Nephron progenitor cell (in vitro differentiated cells): Measurements from ENCODE around the gene PIGR.

Source experiments
- DNase-seq: peaks from one replicate; pipeline ENCODE4 v3.0.0; 2021
- H3K27ac Mint-ChIP-seq: 2 replicates; pipeline ENCODE4 v1.8.0; 2021; ENCODE audit warnings: mild to moderate bottlenecking, moderate library complexity, mixed read lengths
- H3K27me3 Mint-ChIP-seq: 2 replicates; pipeline ENCODE4 v1.8.0; 2021; ENCODE audit warnings: mild to moderate bottlenecking, low read depth, mixed read lengths; ENCODE audit not compliant: poor library complexity
- H3K36me3 Mint-ChIP-seq: 2 replicates; pipeline ENCODE4 v1.8.0; 2021; ENCODE audit warnings: low read depth, mixed read lengths
- H3K4me1 Mint-ChIP-seq: 2 replicates; pipeline ENCODE4 v1.8.0; 2021; ENCODE audit warnings: mixed read lengths
- H3K4me3 Mint-ChIP-seq: 2 replicates; pipeline ENCODE4 v1.8.0; 2021; ENCODE audit warnings: mild to moderate bottlenecking, moderate library complexity, mixed read lengths
- H3K9me3 Mint-ChIP-seq: 2 replicates; pipeline ENCODE4 v1.8.0; 2021; ENCODE audit warnings: mild to moderate bottlenecking, moderate library complexity, mixed read lengths
- CTCF ChIP-seq: fragments of 200-600 bp; sonication (generic); IDR thresholded peaks from 2 replicates; pipeline ENCODE4 v1.5.0; 2021; ENCODE audit warnings: antibody characterized with exemption

PIGR gene

GRCh38 chr1:206963740-206964139 lies 17.5 kb upstream of the PIGR start:
- Mint-ChIP-seq H3K9me3 (peaks cover 8% of the 10 kb centered on the region), H3K36me3 (no peaks in the 10 kb centered on the region), H3K27ac (no peak overlapping the region), H3K27me3 (peaks cover 15% of the 10 kb centered on the region), H3K4me3 (no peak overlapping the region), H3K4me1 (no peaks in the 10 kb centered on the region)
- TF ChIP-seq CTCF, result no peak
- DNase-seq, result no peak

- Mint-ChIP-seq H3K4me3 (no peak overlapping the region), H3K27me3 (peaks cover 15% of the 10 kb centered on the region), H3K9me3 (peaks cover 8% of the 10 kb centered on the region), H3K4me1 (no peaks in the 10 kb centered on the region), H3K36me3 (no peaks in the 10 kb centered on the region), H3K27ac (no peak overlapping the region)
- no peak for DNase-seq
- no peak for TF ChIP-seq CTCF
These were observed 16.9 kb upstream of the PIGR start for GRCh38 chr1:206963119-206963712.

- DNase-seq, result no peak
- H3K9me3 Mint-ChIP-seq, result peaks cover 8% of the 10 kb centered on the region
- peaks cover 8% of the 10 kb centered on the region for H3K4me1 Mint-ChIP-seq
- no peak overlapping the region for H3K27ac Mint-ChIP-seq
- no peak overlapping the region for H3K4me3 Mint-ChIP-seq
- no peak for TF ChIP-seq CTCF
- H3K27me3 Mint-ChIP-seq, result peaks cover 15% of the 10 kb centered on the region
- H3K36me3 Mint-ChIP-seq, result no peaks in the 10 kb centered on the region
These were observed 16.0 kb upstream of the PIGR start for GRCh38 chr1:206962272-206962671.

GRCh38 chr1:206961668-206962067 lies 15.4 kb upstream of the PIGR start:
- H3K36me3 Mint-ChIP-seq, result no peaks in the 10 kb centered on the region
- H3K4me3 Mint-ChIP-seq, result no peak overlapping the region
- peaks cover 8% of the 10 kb centered on the region for H3K9me3 Mint-ChIP-seq
- peaks cover 14% of the 10 kb centered on the region for H3K4me1 Mint-ChIP-seq
- peaks cover 15% of the 10 kb centered on the region for H3K27me3 Mint-ChIP-seq
- TF ChIP-seq CTCF, result no peak
- peak overlapping the region; percentile 90 for H3K27ac Mint-ChIP-seq
- no peak for DNase-seq

GRCh38 chr1:206960676-206961386 lies 14.6 kb upstream of the PIGR start:
- Mint-ChIP-seq H3K36me3 (no peaks in the 10 kb centered on the region), H3K4me3 (no peak overlapping the region), H3K4me1 (peaks cover 22% of the 10 kb centered on the region), H3K27me3 (peaks cover 15% of the 10 kb centered on the region), H3K27ac (no peak overlapping the region), H3K9me3 (peaks cover 8% of the 10 kb centered on the region)
- DNase-seq, result no peak
- no peak for TF ChIP-seq CTCF

GRCh38 chr1:206958144-206958543 lies 11.9 kb upstream of the PIGR start:
- Mint-ChIP-seq H3K4me1 (peaks cover 41% of the 10 kb centered on the region), H3K4me3 (no peak overlapping the region), H3K9me3 (no peaks in the 10 kb centered on the region), H3K27me3 (peaks cover 3% of the 10 kb centered on the region), H3K36me3 (no peaks in the 10 kb centered on the region), H3K27ac (no peak overlapping the region)
- no peak for DNase-seq
- no peak for TF ChIP-seq CTCF
